ENCODE data around the gene NHSL1.

GRCh38 chr6:138415125-138415524 lies 84.2 kb downstream of the NHSL1 start:
- TF ChIP-seq YY1 (IDR thresholded peaks at IDR 0.05) = no peak
- no peak for TF ChIP-seq REST (IDR thresholded peaks at IDR 0.05)
- no peak for TF ChIP-seq CTCF (IDR thresholded peaks at IDR 0.05; ENCODE audit: low read depth, low read length, missing input control)
- no peak for TF ChIP-seq ZBTB33 (IDR thresholded peaks at IDR 0.05)
- TF ChIP-seq RAD21 (IDR thresholded peaks at IDR 0.05) = no peak
- TF ChIP-seq JUND (IDR thresholded peaks at IDR 0.05) = no peak
- no peak for TF ChIP-seq TAF1 (conservative IDR thresholded peaks at IDR 0.05)
- TF ChIP-seq SP1 (IDR thresholded peaks at IDR 0.05) = no peak

All from liver (tissue), 3 donors.